Activated T-cell treated with anti-CD3 and anti-CD28 coated beads, Interleukin-2, amount 50 U/mL, for 24 hours (primary cell): Measurements from ENCODE around the gene ZNF20.
"Not testable (repeated sequence)": the region's sequence is repeated elsewhere in the genome, so short reads cannot be mapped to it uniquely, and the experiment has no call there.

Experiments used
- DNase-seq: peaks from one replicate; pipeline ENCODE4 v3.0.0-alpha.2; 2020
- H3K27ac Mint-ChIP-seq: 2 replicates; pipeline ENCODE4 v1.8.0; 2020; ENCODE audit warnings: mild to moderate bottlenecking, mixed read lengths
- H3K27me3 Mint-ChIP-seq: 2 replicates; pipeline ENCODE4 v1.8.0; 2020; ENCODE audit warnings: mixed read lengths
- H3K36me3 Mint-ChIP-seq: 2 replicates; pipeline ENCODE4 v1.8.0; 2020; ENCODE audit warnings: low read depth, mixed read lengths
- H3K4me1 Mint-ChIP-seq: 2 replicates; pipeline ENCODE4 v1.8.0; 2020; ENCODE audit warnings: low read depth, mixed read lengths
- H3K4me3 Mint-ChIP-seq: 2 replicates; pipeline ENCODE4 v1.8.0; 2020; ENCODE audit warnings: mild to moderate bottlenecking, moderate library complexity, mixed read lengths
- H3K9me3 Mint-ChIP-seq: 2 replicates; pipeline ENCODE4 v1.8.0; 2020; ENCODE audit warnings: mixed read lengths

The ZNF20 gene

DNA sequence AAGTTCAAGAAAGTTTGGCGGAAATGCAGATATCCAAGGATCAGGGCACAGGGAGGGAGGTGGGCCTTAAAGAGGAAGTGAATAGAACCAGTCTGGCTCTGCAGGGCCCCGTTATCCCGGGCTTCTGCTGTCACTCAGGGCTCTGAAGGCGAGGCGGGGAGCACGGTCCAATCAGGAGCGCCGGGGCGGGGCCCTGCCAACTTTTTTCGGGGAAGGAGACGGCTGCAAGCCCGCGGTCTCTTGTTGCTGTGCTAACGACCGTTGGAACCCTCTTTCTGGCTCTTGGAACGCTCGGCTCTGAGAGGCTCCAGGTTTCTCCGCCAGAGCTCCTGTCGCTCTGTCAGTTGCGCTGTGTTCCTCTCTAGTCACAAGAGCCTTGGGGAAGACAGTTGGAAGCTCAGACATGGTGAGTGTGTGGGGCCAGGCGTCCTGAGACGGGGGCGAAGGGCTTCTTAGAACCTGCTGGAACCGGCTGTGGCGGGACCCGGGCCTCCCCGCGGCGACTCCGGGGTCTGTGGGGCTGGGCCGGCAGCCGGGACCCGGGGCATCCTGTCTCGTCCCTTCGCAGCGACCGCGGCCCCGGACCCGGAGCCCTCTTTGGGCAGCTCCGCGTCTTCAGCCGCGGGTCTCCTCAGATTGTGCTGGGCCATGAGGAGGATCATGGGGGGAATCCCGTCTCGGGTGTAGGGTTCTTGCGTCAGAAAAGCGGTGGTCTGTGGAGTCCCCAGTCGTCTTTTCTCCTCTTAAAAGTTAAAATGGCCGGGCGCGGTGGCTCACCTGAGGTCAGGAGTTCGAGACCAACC is 47.9 kb downstream of the ZNF20 start:
- Mint-ChIP-seq H3K4me3 (peak overlapping the region; percentile 81), H3K27me3 (peaks cover 29% of the 10 kb centered on the region), H3K36me3 (peaks cover 11% of the 10 kb centered on the region), H3K27ac (peak overlapping the region; percentile 52), H3K4me1 (peaks cover 6% of the 10 kb centered on the region), H3K9me3 (peaks cover 3% of the 10 kb centered on the region)
- peak; percentile 74 for DNase-seq

GRCh38 chr19:12090807-12091206 is 49.3 kb downstream of the ZNF20 start:
- H3K4me3 Mint-ChIP-seq = no peak overlapping the region

GRCh38 chr19:12085074-12085818 is 54.9 kb downstream of the ZNF20 start:
- Mint-ChIP-seq H3K4me3 (no peak overlapping the region), H3K9me3 (peaks cover 20% of the 10 kb centered on the region), H3K27me3 (no peaks in the 10 kb centered on the region), H3K4me1 (no peaks in the 10 kb centered on the region), H3K36me3 (peaks cover 23% of the 10 kb centered on the region), H3K27ac (no peak overlapping the region)
- DNase-seq = no peak

More at GRCh38 chr19:12090807-12091206, 49.3 kb downstream of the ZNF20 start:
- peaks cover 6% of the 10 kb centered on the region for H3K9me3 Mint-ChIP-seq
- peaks cover 14% of the 10 kb centered on the region for H3K36me3 Mint-ChIP-seq
- DNase-seq = peak; percentile 73
- peaks cover 28% of the 10 kb centered on the region for H3K27me3 Mint-ChIP-seq
- H3K4me1 Mint-ChIP-seq = peaks cover 6% of the 10 kb centered on the region
- H3K27ac Mint-ChIP-seq = no peak overlapping the region

DNA sequence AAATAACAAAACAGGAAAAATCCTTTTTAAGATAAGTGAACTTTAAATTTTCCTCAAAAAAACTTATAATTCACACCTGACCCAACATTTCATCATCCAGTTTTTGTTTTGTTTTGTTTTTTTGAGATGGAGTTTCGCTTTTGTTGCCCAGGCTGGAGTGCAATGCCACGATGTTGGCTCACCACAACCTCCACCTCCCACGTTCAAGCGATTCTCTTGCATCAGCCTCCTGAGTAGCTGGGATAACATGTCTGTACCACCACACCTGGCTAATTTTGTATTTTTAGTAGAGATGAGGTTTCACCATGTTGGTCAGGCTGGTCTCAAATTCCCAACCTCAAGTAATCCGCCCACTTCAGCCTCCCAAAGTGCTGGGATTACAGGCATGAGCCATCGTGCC is 56.8 kb downstream of the ZNF20 start:
- not testable (repeated sequence) for H3K4me3 Mint-ChIP-seq, H3K4me1 Mint-ChIP-seq, DNase-seq, H3K27me3 Mint-ChIP-seq, H3K27ac Mint-ChIP-seq
- Mint-ChIP-seq H3K36me3 (peaks cover 32% of the 10 kb centered on the region), H3K9me3 (peaks cover 25% of the 10 kb centered on the region)
